CD4-positive, alpha-beta T cell treated with Interleukin-10 for 1 hour (primary cell): ENCODE results near the gene SNED1.
A peak's percentile ranks its signal among the peaks of the same experiment; 100 is the strongest.
"Not testable (repeated sequence)": the region's sequence is repeated elsewhere in the genome, so short reads cannot be mapped to it uniquely, and the experiment has no call there.

Source experiments
- DNase-seq: peaks from one replicate; pipeline ENCODE4 v3.0.0-alpha.2; 2020

SNED1 gene

GRCh38 chr2:240972636-240973521 lies 25.5 kb upstream of the SNED1 start:
- no peak for DNase-seq

GRCh38 chr2:240974771-240975572 lies 23.4 kb upstream of the SNED1 start:
- DNase-seq = peak; percentile 54

- DNase-seq = not testable (repeated sequence)
Measured at GRCh38 chr2:240975903-240976302, 22.5 kb upstream of the SNED1 start.

GRCh38 chr2:240981280-240981679 lies 17.1 kb upstream of the SNED1 start:
- no peak for DNase-seq

GRCh38 chr2:240981871-240982800 lies 16.3 kb upstream of the SNED1 start:
- no peak for DNase-seq

GRCh38 chr2:240982821-240983281 lies 15.6 kb upstream of the SNED1 start:
- DNase-seq = no peak

- DNase-seq = peak; percentile 22
Measured at GRCh38 chr2:240983361-240983995, 14.9 kb upstream of the SNED1 start.

- DNase-seq = no peak
Measured at GRCh38 chr2:240983996-240984498, 14.4 kb upstream of the SNED1 start.

- no peak for DNase-seq
Measured at GRCh38 chr2:240985881-240986786, 12.3 kb upstream of the SNED1 start.

- DNase-seq = no peak
Measured at GRCh38 chr2:240986787-240987411, 11.5 kb upstream of the SNED1 start.

- no peak for DNase-seq
Measured at GRCh38 chr2:240987588-240987987, 10.8 kb upstream of the SNED1 start.

- DNase-seq = no peak
Measured at GRCh38 chr2:240988146-240988545, 10.3 kb upstream of the SNED1 start.

- no peak for DNase-seq
Measured at GRCh38 chr2:240988571-240989271, 9.7 kb upstream of the SNED1 start.

- DNase-seq = no peak
Measured at GRCh38 chr2:240989451-240990265, 8.8 kb upstream of the SNED1 start.

GRCh38 chr2:240990266-240990529 lies 8.2 kb upstream of the SNED1 start:
- no peak for DNase-seq

GRCh38 chr2:240990726-240991377 lies 7.6 kb upstream of the SNED1 start:
- DNase-seq = no peak

- DNase-seq = no peak
Measured at GRCh38 chr2:240991378-240992263, 6.8 kb upstream of the SNED1 start.
